ENCODE data around the gene IFT81. TPM values are rescaled to one million over a fixed set of nuclear protein-coding genes. Genes with fewer than 3 reads are reported as not detected.

Gene IFT81
- total and polyA plus RNA-seq, 2 experiments from 2014 or later, result 17.5 to 22.3 TPM

- Histone ChIP-seq H3K27ac (ENCODE audit: low read depth) (no peak overlapping the region), H3K79me2 (replicated peaks; ENCODE audit: insufficient read depth) (no peaks in the 10 kb centered on the region), H3K4me2 (no peak overlapping the region), H3K4me1 (ENCODE audit: insufficient read depth) (no peaks in the 10 kb centered on the region), H2AFZ (no peak overlapping the region), H3F3A (replicated peaks; ENCODE audit: low read depth) (no peaks in the 10 kb centered on the region), H3K36me3 (ENCODE audit: insufficient read depth) (no peaks in the 10 kb centered on the region), H3K9me2 (ENCODE audit: insufficient read depth) (no peaks in the 10 kb centered on the region), H3K4me3 (no peak overlapping the region), H3K27me3 (ENCODE audit: insufficient read depth) (no peaks in the 10 kb centered on the region), H4K20me1 (replicated peaks; ENCODE audit: insufficient read depth) (no peaks in the 10 kb centered on the region)
- Mint-ChIP-seq H3K27me3 (ENCODE audit: insufficient read depth, low read depth, poor library complexity) (peaks cover 4% of the 10 kb centered on the region), H3K27ac (no peak overlapping the region), H3K9me3 (no peaks in the 10 kb centered on the region), H3K4me3 (no peak overlapping the region), H3K4me1 (no peaks in the 10 kb centered on the region), H3K36me3 (ENCODE audit: low read depth) (no peaks in the 10 kb centered on the region)
- no peak for ATAC-seq
- DNase-seq (ENCODE audit: low spot score), result no peak
- no peak for TF ChIP-seq ZNF331 (CRISPR knock-in tag; IDR thresholded peaks at IDR 0.05; ENCODE audit: low read depth)
- TF ChIP-seq ZNF462 (CRISPR knock-in tag; IDR thresholded peaks at IDR 0.05), result no peak
Observed at GRCh38 chr12:110258466-110258865, 134.3 kb downstream of the IFT81 start.

GRCh38 chr12:110262442-110263388 lies 138.6 kb downstream of the IFT81 start:
- H4K20me1 ChIP-seq (replicated peaks; ENCODE audit: insufficient read depth), result no peaks in the 10 kb centered on the region
- Mint-ChIP-seq H3K9me3 (no peaks in the 10 kb centered on the region), H3K36me3 (ENCODE audit: low read depth) (no peaks in the 10 kb centered on the region), H3K27ac (no peak overlapping the region), H3K4me3 (no peak overlapping the region), H3K4me1 (peaks cover 10% of the 10 kb centered on the region; the same call in 2 of the 3 replicates), H3K27me3 (ENCODE audit: insufficient read depth, low read depth, poor library complexity) (peaks cover 6% of the 10 kb centered on the region)
- no peak overlapping the region for H2AFZ ChIP-seq
- no peak overlapping the region for H3K4me3 ChIP-seq
- no peaks in the 10 kb centered on the region for H3K36me3 ChIP-seq (ENCODE audit: insufficient read depth)
- DNase-seq (ENCODE audit: low spot score) (no peak), ATAC-seq (no peak)
- 0 out of 2 replicates have a peak, but pooled peaks cover 4% of the 10 kb centered on the region for H3K4me1 ChIP-seq (ENCODE audit: insufficient read depth)
- no peak overlapping the region for H3K27ac ChIP-seq (ENCODE audit: low read depth)
- H3F3A ChIP-seq (replicated peaks; ENCODE audit: low read depth), result no peaks in the 10 kb centered on the region
- no peak overlapping the region for H3K4me2 ChIP-seq
- H3K27me3 ChIP-seq (ENCODE audit: insufficient read depth), result no peaks in the 10 kb centered on the region
- no peaks in the 10 kb centered on the region for H3K9me2 ChIP-seq (ENCODE audit: insufficient read depth)
- H3K79me2 ChIP-seq (replicated peaks; ENCODE audit: insufficient read depth), result no peaks in the 10 kb centered on the region
- no peak for TF ChIP-seq ZNF462 (CRISPR knock-in tag; IDR thresholded peaks at IDR 0.05)

Measured in GM23338 (cell line).